Smooth muscle cell (in vitro differentiated cells): Measurements from ENCODE around the gene CCR7. TPM values are rescaled to one million over a fixed set of nuclear protein-coding genes. Genes with fewer than 3 reads are reported as not detected.

ENCODE experiments used
- DNase-seq: peaks from one replicate; lab custom pipeline; 2025; ENCODE audit not compliant: unreplicated experiment; lab: John Stamatoyannopoulos, UW
- H2AFZ ChIP-seq: fragments of 200-600 bp; sonication (generic); 2 replicates; pipeline ENCODE4 v1.6.0; 2016; ENCODE audit warnings: antibody characterized with exemption, low read depth, mild to moderate bottlenecking
- H3F3A ChIP-seq: fragments of 200-600 bp; sonication (generic); 2 replicates; pipeline ENCODE4 v1.6.0; 2017; ENCODE audit warnings: antibody characterized with exemption, low read depth
- H3K27ac ChIP-seq: fragments of 200-600 bp; sonication (generic); 2 replicates; pipeline ENCODE4 v1.5.1; 2016; ENCODE audit warnings: low read depth, mild to moderate bottlenecking
- H3K27me3 ChIP-seq: fragments of 200-600 bp; sonication (generic); 2 replicates; pipeline ENCODE4 v1.6.1; 2016; ENCODE audit warnings: low read depth, mild to moderate bottlenecking
- H3K36me3 ChIP-seq: fragments of 200-600 bp; sonication (generic); 2 replicates; pipeline ENCODE4 v1.5.1; 2016; ENCODE audit warnings: low read depth
- H3K4me1 ChIP-seq: fragments of 200-600 bp; sonication (generic); 2 replicates; pipeline ENCODE4 v1.5.1; 2016; ENCODE audit warnings: low read depth
- H3K4me2 ChIP-seq: fragments of 200-600 bp; sonication (generic); 2 replicates; pipeline ENCODE4 v1.6.0; 2016; ENCODE audit warnings: mild to moderate bottlenecking
- H3K4me3 ChIP-seq: fragments of 200-600 bp; sonication (generic); 2 replicates; pipeline ENCODE4 v1.5.1; 2016; ENCODE audit warnings: mild to moderate bottlenecking
- H3K79me2 ChIP-seq: fragments of 200-600 bp; sonication (generic); 2 replicates; pipeline ENCODE4 v1.6.0; 2016; ENCODE audit warnings: low read depth, mild to moderate bottlenecking
- H3K9ac ChIP-seq: fragments of 200-600 bp; sonication (generic); 2 replicates; pipeline ENCODE4 v1.6.0; 2016; ENCODE audit warnings: low read depth
- H3K9me3 ChIP-seq: fragments of 200-600 bp; sonication (generic); replicated peaks from 2 replicates; pipeline ENCODE4 v1.5.1; 2016; ENCODE audit warnings: low read depth
- H4K20me1 ChIP-seq: fragments of 200-600 bp; sonication (generic); 2 replicates; pipeline ENCODE4 v1.6.0; 2016; ENCODE audit warnings: low read depth
- WGBS: methylation state at CpG from one replicate; pipeline ENCODE4 v1.1.7; 2016; ENCODE audit warnings: low lambda C conversion rate; 5-methylcytosine and 5-hydroxymethylcytosine counted together
- polyA plus RNA-seq: library from polyadenylated mRNA; unstranded; fragments of >200 nt; fragmentation: Nextera tagmentation; extraction: Ambion mirVana; gene quantifications from 2 replicates; pipeline ENCODE4 v1.2.1, GENCODE V29; 2016
- total RNA-seq: library from RNA; depleted of rRNA; stranded (reverse); fragments of >200 nt; gene quantifications from 2 replicates; pipeline ENCODE4 v1.2.3, GENCODE V29; 2014
- TF ChIP-seq, protein P1 (sequence below): fragments of 200-600 bp; sonication (generic); IDR thresholded peaks from 2 replicates; pipeline ENCODE4 v1.5.1; 2017; ENCODE audit warnings: borderline replicate concordance, mild to moderate bottlenecking, antibody characterized with exemption; ENCODE audit not compliant: insufficient read depth, poor library complexity, severe bottlenecking

CCR7 gene
- total and polyA plus RNA-seq, 2 experiments from 2014 or later = not detected

DNA sequence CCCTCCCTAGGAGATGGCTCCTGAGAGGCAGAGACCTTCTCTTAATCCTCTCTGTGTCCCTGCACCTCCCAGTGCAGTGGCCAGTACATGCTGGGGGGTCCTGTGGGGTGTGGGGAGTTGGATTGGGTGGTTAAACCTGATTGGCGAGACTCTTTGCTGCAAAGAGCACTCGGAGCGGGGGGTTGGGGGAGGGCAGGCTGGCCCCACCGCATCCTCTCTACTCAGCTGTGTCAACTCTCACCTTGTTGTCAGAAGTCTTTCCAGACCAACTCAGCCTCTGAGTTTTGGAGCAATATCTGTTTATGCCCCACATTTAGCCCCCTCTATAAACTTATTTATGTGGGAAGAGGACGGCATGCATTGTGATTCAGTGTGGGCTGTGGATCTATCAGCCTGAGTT lies 42.4 kb upstream of the CCR7 start:
- TF ChIP-seq, protein P1, sequence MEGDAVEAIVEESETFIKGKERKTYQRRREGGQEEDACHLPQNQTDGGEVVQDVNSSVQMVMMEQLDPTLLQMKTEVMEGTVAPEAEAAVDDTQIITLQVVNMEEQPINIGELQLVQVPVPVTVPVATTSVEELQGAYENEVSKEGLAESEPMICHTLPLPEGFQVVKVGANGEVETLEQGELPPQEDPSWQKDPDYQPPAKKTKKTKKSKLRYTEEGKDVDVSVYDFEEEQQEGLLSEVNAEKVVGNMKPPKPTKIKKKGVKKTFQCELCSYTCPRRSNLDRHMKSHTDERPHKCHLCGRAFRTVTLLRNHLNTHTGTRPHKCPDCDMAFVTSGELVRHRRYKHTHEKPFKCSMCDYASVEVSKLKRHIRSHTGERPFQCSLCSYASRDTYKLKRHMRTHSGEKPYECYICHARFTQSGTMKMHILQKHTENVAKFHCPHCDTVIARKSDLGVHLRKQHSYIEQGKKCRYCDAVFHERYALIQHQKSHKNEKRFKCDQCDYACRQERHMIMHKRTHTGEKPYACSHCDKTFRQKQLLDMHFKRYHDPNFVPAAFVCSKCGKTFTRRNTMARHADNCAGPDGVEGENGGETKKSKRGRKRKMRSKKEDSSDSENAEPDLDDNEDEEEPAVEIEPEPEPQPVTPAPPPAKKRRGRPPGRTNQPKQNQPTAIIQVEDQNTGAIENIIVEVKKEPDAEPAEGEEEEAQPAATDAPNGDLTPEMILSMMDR = no peak
- 79% methylated on average over 5 of the region's 5 CpGs for WGBS
- no peak overlapping the region for H3K4me2 ChIP-seq
- H3K4me3 ChIP-seq = no peak overlapping the region
- H3K9ac ChIP-seq = no peak overlapping the region
- no peaks in the 10 kb centered on the region for H3K4me1 ChIP-seq
- H3F3A ChIP-seq = peaks cover under 1% of the 10 kb centered on the region
- H3K36me3 ChIP-seq = no peaks in the 10 kb centered on the region
- H4K20me1 ChIP-seq = no peaks in the 10 kb centered on the region
- DNase-seq = no peak
- no peaks in the 10 kb centered on the region for H3K27me3 ChIP-seq
- H3K9me3 ChIP-seq = no peaks in the 10 kb centered on the region
- no peak overlapping the region for H3K27ac ChIP-seq
- no peaks in the 10 kb centered on the region for H3K79me2 ChIP-seq
- H2AFZ ChIP-seq = no peak overlapping the region

DNA sequence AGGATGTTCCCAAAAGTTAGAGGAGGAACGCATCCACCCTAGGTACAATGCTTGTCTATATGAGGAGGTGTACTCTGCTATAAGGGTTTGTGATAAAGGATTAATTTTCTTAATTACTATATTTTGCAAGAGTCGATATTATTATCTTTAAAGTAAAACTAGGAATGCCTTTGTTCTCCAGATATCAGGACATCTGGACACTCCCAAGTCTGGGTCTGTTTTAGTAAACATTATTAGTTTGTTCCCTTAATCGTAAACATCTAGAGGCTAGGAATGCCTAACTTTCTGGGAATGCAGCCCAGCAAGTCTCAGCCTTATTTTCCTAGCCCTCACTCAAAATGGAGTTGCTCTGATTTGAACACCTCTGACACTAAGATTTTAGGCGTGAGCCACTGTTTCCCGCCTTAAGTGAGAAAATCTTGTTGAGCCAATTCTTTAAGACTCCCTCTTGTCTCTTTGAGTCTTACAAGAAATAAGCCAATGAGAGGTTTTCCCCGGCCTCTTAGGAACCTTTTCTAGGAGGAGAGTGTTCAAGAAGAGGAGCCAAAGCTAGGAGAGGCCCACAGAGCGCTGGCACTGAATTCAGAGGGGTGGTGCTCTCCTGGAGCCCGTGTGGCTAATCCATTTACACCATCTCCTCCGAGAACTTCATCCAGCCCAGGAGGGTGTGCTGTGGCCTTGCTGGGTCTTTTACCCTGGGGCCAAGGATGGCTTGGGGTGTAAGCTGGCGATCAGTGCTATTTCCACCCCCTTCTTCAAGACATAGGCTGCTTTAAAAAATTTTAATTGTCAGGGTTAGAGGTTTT lies 41.5 kb upstream of the CCR7 start:
- H3K4me2 ChIP-seq = no peak overlapping the region
- H3K4me1 ChIP-seq = no peaks in the 10 kb centered on the region
- H3K79me2 ChIP-seq = no peaks in the 10 kb centered on the region
- no peak overlapping the region for H3K27ac ChIP-seq
- H3K9me3 ChIP-seq = no peaks in the 10 kb centered on the region
- peaks cover 3% of the 10 kb centered on the region for H3F3A ChIP-seq
- no peaks in the 10 kb centered on the region for H3K27me3 ChIP-seq
- no peak overlapping the region for H3K9ac ChIP-seq
- H3K36me3 ChIP-seq = no peaks in the 10 kb centered on the region
- peak overlapping the region; percentile 47 for H2AFZ ChIP-seq
- TF ChIP-seq, protein P1 = no peak
- no peak overlapping the region for H3K4me3 ChIP-seq
- 59% methylated on average over 10 of the region's 10 CpGs for WGBS
- no peaks in the 10 kb centered on the region for H4K20me1 ChIP-seq
- DNase-seq = no peak

DNA sequence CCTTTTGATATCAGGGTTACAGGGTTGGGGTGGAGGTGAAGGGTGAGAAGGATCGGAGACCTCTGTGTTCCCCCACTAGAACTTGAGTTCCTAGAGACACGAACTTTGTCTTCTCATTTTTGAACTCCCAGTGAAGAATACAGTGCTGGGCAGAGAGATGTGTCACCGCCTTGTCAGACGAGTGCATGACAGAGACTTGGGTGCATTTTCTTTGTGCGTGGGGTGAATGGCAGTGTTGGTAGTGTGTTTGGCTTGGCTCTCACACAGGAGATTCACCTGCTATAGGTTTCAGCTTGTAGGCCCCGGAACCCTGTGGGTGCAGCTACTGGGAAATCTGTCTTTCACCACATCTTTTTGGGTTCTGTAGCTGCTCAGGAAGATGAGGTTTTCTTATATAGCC lies 40.0 kb upstream of the CCR7 start:
- no peaks in the 10 kb centered on the region for H3K27me3 ChIP-seq
- DNase-seq = no peak
- WGBS = 89% methylated on average over 6 of the region's 6 CpGs
- no peak overlapping the region for H3K9ac ChIP-seq
- TF ChIP-seq, protein P1 = no peak
- no peaks in the 10 kb centered on the region for H3K9me3 ChIP-seq
- H3K36me3 ChIP-seq = no peaks in the 10 kb centered on the region
- no peak overlapping the region for H2AFZ ChIP-seq
- no peak overlapping the region for H3K27ac ChIP-seq
- peaks cover 3% of the 10 kb centered on the region for H3F3A ChIP-seq
- no peaks in the 10 kb centered on the region for H3K79me2 ChIP-seq
- H3K4me1 ChIP-seq = no peaks in the 10 kb centered on the region
- no peaks in the 10 kb centered on the region for H4K20me1 ChIP-seq
- no peak overlapping the region for H3K4me3 ChIP-seq
- H3K4me2 ChIP-seq = no peak overlapping the region
